ENCODE measurements around the gene POU3F3. TPM values are rescaled to one million over a fixed set of nuclear protein-coding genes. Genes with fewer than 3 reads are reported as not detected.

The POU3F3 gene
- polyA plus RNA-seq, 2 donors: 0.07 to 0.08 TPM

DNA sequence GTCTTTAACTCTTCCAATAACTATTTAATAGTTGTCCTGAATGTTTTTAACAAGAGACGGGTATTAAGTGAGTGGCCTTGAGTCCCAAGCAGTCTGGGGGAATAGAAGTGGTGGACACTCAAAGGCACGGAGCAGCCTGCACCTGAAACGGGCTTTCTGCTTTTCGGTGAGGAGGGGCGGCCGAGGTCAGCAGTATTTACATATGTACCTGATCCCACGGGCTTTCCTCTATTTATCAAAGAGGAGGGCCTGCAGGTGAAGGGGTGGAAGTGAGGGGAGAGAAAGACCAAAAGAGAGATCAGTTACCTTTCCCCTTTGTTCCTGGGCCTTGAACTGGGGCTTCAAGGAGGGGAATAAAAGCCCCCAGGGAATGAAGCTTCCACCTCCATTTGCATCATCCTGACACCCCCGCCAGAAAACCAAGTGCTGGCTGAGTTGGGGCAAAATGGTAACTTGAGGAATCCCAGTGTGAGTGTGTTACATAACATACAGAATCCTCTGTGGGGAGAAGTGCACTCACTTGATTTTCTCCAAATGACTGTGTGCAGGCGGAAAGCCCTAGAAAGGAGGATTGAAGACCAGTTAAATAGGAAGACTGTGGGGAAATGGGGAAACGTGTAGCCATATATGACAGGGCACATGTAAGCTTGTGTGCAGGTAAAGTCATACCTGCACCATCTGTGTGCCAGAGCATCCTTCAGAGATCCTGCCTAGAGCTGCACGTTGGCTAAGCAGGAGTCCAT, 12.4 kb downstream of the POU3F3 start:
- WGBS, 2 donors: 13 to 17% methylated on average over 11 of the region's 11 CpGs
- Histone ChIP-seq H3K4me3 (ENCODE audit: low read depth in 1 of 2, low read length in 2 of 2) (no peak overlapping the region), H3K27me3 (ENCODE audit: control insufficient read depth in 1 of 2, insufficient read depth in 2 of 2, low read length in 2 of 2) (peaks cover 19 to 34% of the 10 kb centered on the region in 2 donors), H3K27ac (ENCODE audit: low read depth in 2 of 2, low read length in 1 of 2) (no peak overlapping the region), H3K4me1 (ENCODE audit: control insufficient read depth in 2 of 2, insufficient read depth in 2 of 2, low read length in 1 of 2) (peaks cover 3 to 4% of the 10 kb centered on the region in 2 donors), H3K9me3 (ENCODE audit: control insufficient read depth in 2 of 2, insufficient read depth in 1 of 2, low read depth in 1 of 2, low read length in 1 of 2) (peaks cover 3 to 10% of the 10 kb centered on the region in 2 donors), H3K36me3 (ENCODE audit: control insufficient read depth in 2 of 2, insufficient read depth in 2 of 2, low read length in 1 of 2) (no peaks in the 10 kb centered on the region)

DNA sequence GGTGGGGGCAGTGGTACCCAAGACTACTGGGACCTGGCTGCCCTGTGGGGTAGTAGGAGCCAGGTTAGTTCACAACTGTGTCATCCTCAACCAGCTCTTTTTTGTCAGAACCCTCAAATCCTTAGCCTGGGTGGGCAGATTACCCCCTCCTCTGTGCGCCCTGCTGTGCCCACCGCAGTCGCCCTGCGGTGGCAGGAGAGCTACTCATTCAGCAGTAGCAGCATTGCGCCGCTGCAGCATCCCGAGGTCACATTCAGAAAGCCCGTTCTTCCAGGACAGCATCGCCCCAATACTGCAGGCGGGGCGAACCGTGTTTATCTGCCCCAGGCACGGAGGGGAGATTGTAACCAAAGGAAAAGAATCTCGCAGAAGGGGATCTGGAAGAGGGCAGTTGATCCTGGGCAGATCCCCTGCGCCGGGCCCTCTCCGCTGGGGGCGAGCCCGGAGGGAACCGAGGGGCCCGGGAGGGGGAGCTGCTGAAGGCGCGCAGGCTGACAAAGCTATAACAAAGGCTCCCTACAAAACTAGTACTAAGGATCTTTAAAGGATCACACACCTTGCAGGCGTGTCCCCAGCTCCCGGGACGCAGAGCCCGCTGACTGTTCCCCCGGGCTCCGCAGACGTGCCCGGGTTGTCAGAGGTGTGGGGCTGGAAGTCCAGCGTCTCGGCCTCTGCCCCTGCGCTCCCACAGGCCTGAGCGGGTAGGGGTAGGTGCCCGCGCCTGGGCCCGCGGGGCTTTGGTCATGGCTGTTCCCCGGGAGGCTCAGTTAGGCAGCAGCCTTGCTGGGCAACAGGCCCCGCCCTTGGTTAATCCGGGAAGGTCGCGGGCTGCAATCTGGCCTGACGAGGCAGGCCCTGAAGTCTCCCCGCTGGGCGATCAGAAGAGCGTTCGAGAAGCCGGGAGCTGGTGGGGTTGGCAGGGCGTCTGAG, 13.2 kb downstream of the POU3F3 start:
- H3K36me3 ChIP-seq (ENCODE audit: control insufficient read depth in 2 of 2, insufficient read depth in 2 of 2, low read length in 1 of 2): no peaks in the 10 kb centered on the region
- H3K27ac ChIP-seq (ENCODE audit: low read depth in 2 of 2, low read length in 1 of 2): no peak overlapping the region
- no peak overlapping the region for H3K4me3 ChIP-seq (ENCODE audit: low read depth in 1 of 2, low read length in 2 of 2)
- H3K9me3 ChIP-seq (ENCODE audit: control insufficient read depth in 2 of 2, insufficient read depth in 1 of 2, low read depth in 1 of 2, low read length in 1 of 2): peaks cover 0 to 4% of the 10 kb centered on the region in 2 donors
- peaks cover 11 to 27% of the 10 kb centered on the region in 2 donors for H3K27me3 ChIP-seq (ENCODE audit: control insufficient read depth in 1 of 2, insufficient read depth in 2 of 2, low read length in 2 of 2)
- peaks cover 3 to 6% of the 10 kb centered on the region in 2 donors for H3K4me1 ChIP-seq (ENCODE audit: control insufficient read depth in 2 of 2, insufficient read depth in 2 of 2, low read length in 1 of 2)
- 3 to 4% methylated on average over 49 to 51 of the region's 51 CpGs for WGBS, 2 donors

DNA sequence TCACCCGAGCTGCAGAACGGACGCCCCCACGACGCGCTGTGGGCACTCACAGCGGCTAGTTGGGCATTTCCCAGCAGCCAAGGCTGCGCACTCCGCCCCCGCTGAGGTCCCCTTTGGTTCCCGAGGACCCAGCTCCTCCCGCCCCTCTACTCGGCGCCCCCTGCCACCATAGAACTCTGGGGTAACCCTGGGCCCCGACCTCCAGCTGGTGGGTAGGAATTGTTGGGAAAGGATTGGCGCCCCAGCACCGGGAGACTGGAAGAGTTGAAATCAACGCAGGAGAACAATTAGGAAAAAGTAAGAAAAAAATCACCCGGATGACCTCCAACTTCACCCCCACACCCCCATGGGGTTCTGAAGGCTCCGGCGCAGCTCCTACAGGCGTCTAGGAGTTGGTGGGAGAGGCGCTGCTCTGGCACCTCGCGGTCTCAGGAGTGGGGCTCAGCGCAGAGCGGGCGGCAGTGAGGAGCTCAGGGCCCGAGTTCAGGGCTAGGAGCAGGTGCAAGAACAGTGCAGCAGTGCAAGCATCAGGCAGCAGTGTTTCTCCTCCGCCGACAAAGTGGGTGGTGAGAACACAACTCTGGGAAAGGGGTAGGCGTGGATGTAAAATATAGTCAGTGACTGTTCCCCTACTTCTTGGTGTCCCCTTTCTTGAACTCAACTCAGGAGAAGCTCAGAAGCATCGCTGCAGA, 14.0 kb downstream of the POU3F3 start:
- peaks cover 0 to 2% of the 10 kb centered on the region in 2 donors for H3K9me3 ChIP-seq (ENCODE audit: control insufficient read depth in 2 of 2, insufficient read depth in 1 of 2, low read depth in 1 of 2, low read length in 1 of 2)
- H3K27me3 ChIP-seq (ENCODE audit: control insufficient read depth in 1 of 2, insufficient read depth in 2 of 2, low read length in 2 of 2): peaks cover 16 to 25% of the 10 kb centered on the region in 2 donors
- no peaks in the 10 kb centered on the region for H3K36me3 ChIP-seq (ENCODE audit: control insufficient read depth in 2 of 2, insufficient read depth in 2 of 2, low read length in 1 of 2)
- no peak overlapping the region for H3K4me3 ChIP-seq (ENCODE audit: low read depth in 1 of 2, low read length in 2 of 2)
- WGBS, 2 donors: 14 to 23% methylated on average over 32 to 33 of the region's 33 CpGs
- no peak overlapping the region for H3K27ac ChIP-seq (ENCODE audit: low read depth in 2 of 2, low read length in 1 of 2)
- peaks cover 2 to 3% of the 10 kb centered on the region in 2 donors for H3K4me1 ChIP-seq (ENCODE audit: control insufficient read depth in 2 of 2, insufficient read depth in 2 of 2, low read length in 1 of 2)

DNA sequence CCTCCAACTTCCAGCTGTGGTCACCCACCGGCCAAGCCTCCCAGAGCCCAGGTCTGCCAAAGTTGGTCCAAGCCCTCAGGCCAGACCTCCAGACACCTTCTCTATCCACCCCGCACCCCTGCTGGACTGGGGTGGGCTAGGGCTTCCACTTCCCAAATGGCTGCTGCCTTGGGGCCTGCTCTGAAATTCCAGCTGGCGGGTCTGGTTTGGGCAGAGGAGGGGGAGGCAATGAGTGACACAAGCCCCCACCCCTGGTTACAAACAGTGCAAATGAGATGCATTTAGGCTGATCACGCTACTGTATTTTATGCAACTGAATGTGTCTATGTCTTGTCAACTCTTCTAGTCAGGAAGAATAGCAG, 14.6 kb downstream of the POU3F3 start:
- Histone ChIP-seq H3K27me3 (ENCODE audit: control insufficient read depth in 1 of 2, insufficient read depth in 2 of 2, low read length in 2 of 2) (peaks cover 15 to 21% of the 10 kb centered on the region in 2 donors), H3K36me3 (ENCODE audit: control insufficient read depth in 2 of 2, insufficient read depth in 2 of 2, low read length in 1 of 2) (no peaks in the 10 kb centered on the region), H3K4me3 (ENCODE audit: low read depth in 1 of 2, low read length in 2 of 2) (no peak overlapping the region), H3K9me3 (ENCODE audit: control insufficient read depth in 2 of 2, insufficient read depth in 1 of 2, low read depth in 1 of 2, low read length in 1 of 2) (peaks cover 0 to under 1% of the 10 kb centered on the region in 2 donors), H3K4me1 (ENCODE audit: control insufficient read depth in 2 of 2, insufficient read depth in 2 of 2, low read length in 1 of 2) (peaks cover 2 to 3% of the 10 kb centered on the region in 2 donors), H3K27ac (ENCODE audit: low read depth in 2 of 2, low read length in 1 of 2) (no peak overlapping the region)
- 44 to 49% methylated on average over 4 of the region's 4 CpGs for WGBS, 2 donors

DNA sequence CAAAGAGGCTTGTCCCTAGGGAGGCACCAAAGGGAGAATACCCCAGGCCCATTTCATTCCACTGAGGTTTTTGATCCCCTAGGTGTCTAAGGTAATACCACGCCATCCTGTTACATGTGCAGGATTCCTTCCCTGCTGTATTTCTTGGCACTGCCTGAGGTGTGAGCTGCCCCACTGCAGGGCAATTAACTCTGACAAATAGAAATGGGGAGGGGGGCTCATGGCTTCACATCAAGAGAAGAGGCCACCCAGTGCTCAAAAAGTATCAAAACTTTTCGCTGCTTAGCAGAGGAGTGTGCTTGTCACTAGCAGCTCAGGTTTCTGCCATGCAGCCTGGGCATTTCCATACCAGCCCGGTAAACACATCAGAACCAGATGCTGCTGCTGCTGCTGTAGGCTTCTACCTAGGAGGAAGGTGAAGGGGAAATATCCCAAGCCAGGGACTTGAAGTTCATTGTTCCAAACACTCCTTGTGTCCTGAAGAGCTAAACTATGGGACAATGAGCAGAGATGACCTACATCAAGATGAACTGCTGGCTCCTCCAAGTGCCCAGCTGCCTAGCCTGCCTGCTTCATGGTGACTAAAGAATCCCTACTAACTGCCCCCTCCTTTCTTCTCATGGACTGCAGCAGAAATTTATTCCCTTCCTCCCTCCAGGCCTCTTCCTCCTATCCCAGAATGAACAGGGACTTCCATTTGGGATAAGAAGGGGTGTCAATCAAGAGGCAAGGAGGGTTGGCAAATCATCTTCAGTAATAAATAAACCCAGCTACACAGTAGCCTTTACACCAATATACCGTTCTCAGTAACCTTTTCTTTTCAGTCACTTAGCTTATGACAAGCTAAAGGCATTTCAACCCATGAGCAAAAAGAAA, 16.4 kb downstream of the POU3F3 start:
- no peaks in the 10 kb centered on the region for H3K36me3 ChIP-seq (ENCODE audit: control insufficient read depth in 2 of 2, insufficient read depth in 2 of 2, low read length in 1 of 2)
- no peak overlapping the region for H3K27ac ChIP-seq (ENCODE audit: low read depth in 2 of 2, low read length in 1 of 2)
- peaks cover 0 to 2% of the 10 kb centered on the region in 2 donors for H3K4me1 ChIP-seq (ENCODE audit: control insufficient read depth in 2 of 2, insufficient read depth in 2 of 2, low read length in 1 of 2)
- no peak overlapping the region for H3K4me3 ChIP-seq (ENCODE audit: low read depth in 1 of 2, low read length in 2 of 2)
- 49 to 62% methylated on average over 4 of the region's 4 CpGs for WGBS, 2 donors
- H3K27me3 ChIP-seq (ENCODE audit: control insufficient read depth in 1 of 2, insufficient read depth in 2 of 2, low read length in 2 of 2): peaks cover 13 to 18% of the 10 kb centered on the region in 2 donors
- no peaks in the 10 kb centered on the region for H3K9me3 ChIP-seq (ENCODE audit: control insufficient read depth in 2 of 2, insufficient read depth in 1 of 2, low read depth in 1 of 2, low read length in 1 of 2)

DNA sequence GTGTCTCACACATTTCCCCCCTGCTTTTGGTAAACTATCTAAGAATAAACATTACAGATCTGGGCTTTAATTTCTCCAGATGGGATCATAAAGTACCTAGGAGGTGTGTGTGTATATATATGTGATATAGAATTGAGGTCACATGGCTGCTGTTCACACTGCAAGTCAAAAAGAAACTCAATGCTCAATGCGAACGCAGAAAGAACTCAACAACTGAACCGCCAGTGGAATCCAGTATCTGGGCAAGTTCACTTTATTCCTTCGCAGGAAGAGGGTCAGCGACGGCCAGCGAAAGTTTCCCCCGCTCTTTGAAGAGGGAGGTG, 17.7 kb downstream of the POU3F3 start:
- H3K9me3 ChIP-seq (ENCODE audit: control insufficient read depth in 2 of 2, insufficient read depth in 1 of 2, low read depth in 1 of 2, low read length in 1 of 2): no peaks in the 10 kb centered on the region
- no peak overlapping the region for H3K27ac ChIP-seq (ENCODE audit: low read depth in 2 of 2, low read length in 1 of 2)
- H3K4me3 ChIP-seq (ENCODE audit: low read depth in 1 of 2, low read length in 2 of 2): peak overlapping the region in 1 of 2 donors; percentile 2
- H3K27me3 ChIP-seq (ENCODE audit: control insufficient read depth in 1 of 2, insufficient read depth in 2 of 2, low read length in 2 of 2): peaks cover 13 to 18% of the 10 kb centered on the region in 2 donors
- H3K4me1 ChIP-seq (ENCODE audit: control insufficient read depth in 2 of 2, insufficient read depth in 2 of 2, low read length in 1 of 2): peaks cover 0 to 2% of the 10 kb centered on the region in 2 donors
- WGBS, 2 donors: 9 to 12% methylated on average over 8 of the region's 8 CpGs
- no peaks in the 10 kb centered on the region for H3K36me3 ChIP-seq (ENCODE audit: control insufficient read depth in 2 of 2, insufficient read depth in 2 of 2, low read length in 1 of 2)

DNA sequence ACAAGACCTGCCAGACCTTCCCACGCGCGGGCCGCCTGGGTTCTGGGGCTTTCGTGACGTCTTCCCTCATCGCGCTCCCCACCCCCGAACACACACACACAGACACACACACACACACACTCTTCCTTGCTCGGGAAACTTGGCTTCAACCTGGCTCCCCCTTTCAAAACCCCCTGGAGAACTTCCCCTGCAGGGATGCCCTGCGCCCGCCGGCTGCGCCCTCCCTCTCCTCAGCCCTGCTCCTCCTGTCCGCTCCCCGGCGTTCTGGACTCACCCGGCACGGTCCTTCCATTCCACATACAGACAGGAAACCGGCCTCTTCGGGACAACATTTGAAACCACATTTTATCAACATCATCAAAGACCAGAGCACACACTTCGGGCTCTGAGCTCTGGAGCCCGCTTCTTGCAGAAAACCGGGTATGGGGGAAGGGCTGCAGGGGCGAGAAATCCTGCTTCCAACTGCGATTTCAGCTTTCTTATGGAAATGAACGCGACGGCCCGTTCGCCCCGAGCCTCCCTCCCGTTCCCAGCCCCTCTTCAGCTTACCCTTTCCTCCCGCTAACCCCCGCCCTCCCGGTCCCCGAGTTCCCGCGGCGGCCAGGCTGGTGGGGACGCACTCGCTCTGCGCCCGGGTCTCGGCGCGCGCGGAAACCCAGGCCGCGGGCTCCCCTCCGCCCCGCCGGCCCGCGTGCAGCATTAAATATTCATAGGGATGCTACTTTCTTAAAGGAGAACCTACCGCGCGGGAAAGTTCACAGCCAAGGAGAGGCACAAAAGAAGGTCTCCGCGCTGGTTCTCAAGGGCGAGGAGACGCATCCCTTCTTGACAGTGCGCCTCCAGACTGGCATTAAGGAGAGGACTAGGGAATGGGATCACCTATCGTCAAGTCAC, 18.3 kb downstream of the POU3F3 start:
- Histone ChIP-seq H3K27ac (ENCODE audit: low read depth in 2 of 2, low read length in 1 of 2) (no peak overlapping the region), H3K4me1 (ENCODE audit: control insufficient read depth in 2 of 2, insufficient read depth in 2 of 2, low read length in 1 of 2) (peaks cover 0 to 2% of the 10 kb centered on the region in 2 donors), H3K36me3 (ENCODE audit: control insufficient read depth in 2 of 2, insufficient read depth in 2 of 2, low read length in 1 of 2) (no peaks in the 10 kb centered on the region), H3K4me3 (ENCODE audit: low read depth in 1 of 2, low read length in 2 of 2) (peak overlapping the region in 1 of 2 donors; percentile 48), H3K27me3 (ENCODE audit: control insufficient read depth in 1 of 2, insufficient read depth in 2 of 2, low read length in 2 of 2) (peaks cover 7 to 18% of the 10 kb centered on the region in 2 donors), H3K9me3 (ENCODE audit: control insufficient read depth in 2 of 2, insufficient read depth in 1 of 2, low read depth in 1 of 2, low read length in 1 of 2) (no peaks in the 10 kb centered on the region)
- 2 to 3% methylated on average over 63 to 65 of the region's 65 CpGs for WGBS, 2 donors

DNA sequence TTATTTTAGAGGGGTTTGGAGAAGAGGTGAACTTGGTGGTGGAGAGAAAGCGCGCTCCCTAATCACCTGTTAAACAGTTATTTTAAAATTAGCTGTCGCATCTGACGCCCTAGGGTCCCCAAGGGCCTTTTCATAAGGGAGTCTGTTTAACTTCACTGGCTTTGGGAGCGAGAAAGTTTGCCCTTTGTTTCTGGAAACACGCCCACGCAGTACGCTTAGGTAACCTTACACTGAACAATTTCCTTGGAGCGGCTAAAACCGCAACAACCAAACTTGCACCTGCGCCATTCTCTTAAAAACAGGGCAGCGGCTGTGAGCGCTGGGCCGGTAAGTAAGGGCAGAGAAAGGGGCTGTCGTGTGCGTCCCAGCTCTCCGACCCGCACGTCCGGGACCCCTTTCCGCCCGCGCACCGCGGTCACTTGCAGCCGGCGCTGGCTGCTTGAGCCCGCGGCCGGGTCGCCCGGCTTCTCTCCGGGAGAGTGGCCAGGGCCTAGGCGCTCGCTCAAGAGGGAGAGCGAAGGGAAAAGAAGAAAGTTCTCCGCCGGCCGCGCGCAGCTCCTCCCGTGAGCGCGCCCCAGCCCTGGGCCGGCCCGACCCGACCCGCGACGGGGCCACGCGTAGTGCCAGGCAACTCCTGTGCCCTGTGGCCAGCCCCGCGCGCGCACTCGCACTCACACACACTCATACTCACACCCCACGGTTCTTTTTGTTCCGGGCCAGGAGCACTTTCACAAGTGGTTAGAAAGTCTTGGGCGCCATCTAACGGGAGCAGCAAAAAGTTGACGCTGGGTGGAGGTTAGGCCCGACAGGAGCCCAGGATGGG, 19.2 kb downstream of the POU3F3 start:
- Histone ChIP-seq H3K27ac (ENCODE audit: low read depth in 2 of 2, low read length in 1 of 2) (no peak overlapping the region), H3K9me3 (ENCODE audit: control insufficient read depth in 2 of 2, insufficient read depth in 1 of 2, low read depth in 1 of 2, low read length in 1 of 2) (no peaks in the 10 kb centered on the region), H3K27me3 (ENCODE audit: control insufficient read depth in 1 of 2, insufficient read depth in 2 of 2, low read length in 2 of 2) (peaks cover 5 to 16% of the 10 kb centered on the region in 2 donors), H3K36me3 (ENCODE audit: control insufficient read depth in 2 of 2, insufficient read depth in 2 of 2, low read length in 1 of 2) (no peaks in the 10 kb centered on the region), H3K4me1 (ENCODE audit: control insufficient read depth in 2 of 2, insufficient read depth in 2 of 2, low read length in 1 of 2) (peaks cover 0 to 2% of the 10 kb centered on the region in 2 donors), H3K4me3 (ENCODE audit: low read depth in 1 of 2, low read length in 2 of 2) (peak overlapping the region; percentile 48 to 52)
- 1 to 2% methylated on average over 59 to 63 of the region's 63 CpGs for WGBS, 2 donors
